Measurements from ENCODE around the gene SLC39A8.
A peak's percentile ranks its signal among the peaks of the same experiment; 100 is the strongest.

DNA sequence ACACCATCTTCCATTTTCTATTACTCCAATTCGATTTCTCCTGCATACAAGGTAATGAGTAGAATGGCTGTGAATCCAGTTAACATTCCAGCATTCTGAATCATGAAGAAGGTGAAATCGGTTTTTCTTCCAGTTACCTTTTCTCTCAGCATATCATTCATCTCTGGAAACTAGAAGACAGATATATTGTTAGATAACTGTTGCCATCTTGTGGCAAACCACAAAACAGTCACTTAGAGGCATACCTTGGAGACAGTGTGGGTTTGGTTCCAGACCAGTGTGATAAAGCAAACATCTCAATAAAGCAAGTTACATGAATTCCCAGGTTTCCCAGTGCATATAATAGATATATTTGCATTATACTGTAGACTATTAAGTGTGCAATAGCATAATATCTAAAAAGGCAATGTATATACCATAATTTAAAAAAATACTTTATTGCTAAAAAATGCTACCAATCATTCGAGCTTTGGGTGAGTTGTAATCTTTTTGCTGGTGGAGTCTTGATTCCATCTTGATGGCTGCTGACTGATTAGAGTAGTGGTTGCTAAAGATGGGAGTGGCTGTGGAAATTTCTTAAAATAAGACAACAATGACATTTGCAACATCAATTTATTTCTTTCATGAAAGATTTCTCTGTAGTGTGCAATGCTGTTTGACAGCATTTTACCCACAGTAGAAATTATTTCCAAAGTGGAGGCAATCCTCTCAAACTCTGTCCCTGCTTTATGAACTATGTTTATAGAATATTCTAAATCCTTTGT lies 82.1 kb downstream of the SLC39A8 start:
- TF ChIP-seq CTCF (IDR thresholded peaks at IDR 0.05): peak in 3 of 4 experiments; percentile 13 to 38 (median 17)
- TF ChIP-seq POLR2A (IDR thresholded peaks at IDR 0.05): no peak

Measured in uterus (tissue), 2 donors.